GM18909 (cell line): ENCODE results near the gene SNTA1.
"Not testable (repeated sequence)": the region's sequence is repeated elsewhere in the genome, so short reads cannot be mapped to it uniquely, and the experiment has no call there.

ENCODE experiments used
- ATAC-seq: cut with Tn5 transposase; IDR thresholded peaks from one replicate; pipeline ENCODE4 v1.9.1; 2021; ENCODE audit warnings: mild to moderate bottlenecking; ENCODE audit not compliant: unreplicated experiment, poor library complexity

The SNTA1 gene

DNA sequence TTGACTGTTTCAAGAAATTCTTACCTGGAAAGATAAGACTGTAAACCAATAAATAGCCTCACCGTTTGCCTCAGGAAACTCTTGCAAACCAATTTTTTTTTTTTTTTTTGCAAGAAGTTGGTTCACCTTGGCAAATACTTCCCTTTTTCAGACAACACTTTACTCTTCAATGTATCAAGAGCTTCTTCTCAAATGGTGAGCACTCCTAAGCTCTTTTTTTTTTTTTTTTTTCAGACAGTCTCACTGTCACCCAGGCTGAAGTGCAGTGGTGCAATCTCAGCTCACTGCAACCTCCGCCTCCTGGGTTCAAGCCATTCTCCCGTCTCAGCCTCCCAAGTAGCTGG, 22.7 kb upstream of the SNTA1 start:
- no peak for ATAC-seq

DNA sequence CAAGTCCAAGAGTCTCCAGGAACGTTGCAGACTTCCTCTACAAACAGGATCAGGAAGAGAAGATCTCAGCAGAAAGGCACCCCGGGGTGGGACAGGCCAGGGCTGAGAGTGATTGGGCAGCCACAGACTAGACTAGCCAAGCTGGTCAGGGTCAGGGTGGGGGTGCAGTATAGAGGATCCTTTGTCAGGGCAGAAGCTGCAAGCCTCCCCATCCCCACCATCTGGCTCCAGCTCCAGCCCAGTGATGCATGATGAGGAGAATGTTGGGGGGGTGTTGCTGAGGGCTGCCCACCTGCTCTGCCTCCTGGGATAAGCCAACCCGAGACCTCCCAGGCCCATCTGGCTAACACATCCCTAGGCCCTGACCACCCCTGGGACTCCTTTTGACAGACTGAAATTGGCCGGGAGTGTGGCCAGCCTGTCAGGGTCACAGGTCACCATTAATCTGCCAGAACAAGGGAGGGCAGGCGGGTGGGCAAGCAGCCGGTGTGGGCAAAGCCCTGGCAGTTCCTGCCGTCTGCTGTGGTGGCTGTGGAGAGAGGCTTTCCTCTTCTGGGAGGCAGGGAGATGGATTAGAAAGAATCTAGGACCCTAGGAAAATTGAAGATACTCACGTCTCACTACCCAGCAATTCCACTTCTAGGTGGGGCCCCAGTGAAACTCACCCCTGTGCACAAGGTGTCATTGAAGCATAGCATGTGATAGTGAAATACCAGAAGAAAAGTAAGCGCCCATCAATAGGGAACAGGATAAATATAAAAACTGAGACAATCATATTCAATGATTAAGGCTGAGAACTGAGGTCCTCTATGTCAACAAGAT, 22.1 kb upstream of the SNTA1 start:
- no peak for ATAC-seq

DNA sequence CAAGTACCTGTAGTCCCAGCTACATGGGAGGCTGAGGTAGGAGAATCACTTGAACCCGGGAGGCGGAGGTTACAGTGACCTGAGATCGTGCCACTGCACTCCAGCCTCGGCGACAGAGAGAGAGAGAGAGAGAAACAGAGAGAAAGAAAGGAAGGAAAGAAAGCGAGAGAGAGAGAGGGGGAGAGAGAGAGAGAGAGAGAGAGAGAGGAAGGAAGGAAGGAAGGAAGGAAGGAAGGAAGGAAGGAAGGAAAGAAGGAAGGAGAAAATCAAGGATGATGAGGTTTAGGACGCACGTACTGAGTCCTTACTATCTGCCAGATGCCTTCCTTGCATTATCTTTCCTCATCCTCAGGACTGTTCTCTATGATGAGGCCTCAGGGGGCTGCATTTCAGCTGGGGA, 21.2 kb upstream of the SNTA1 start:
- ATAC-seq = not testable (repeated sequence)

DNA sequence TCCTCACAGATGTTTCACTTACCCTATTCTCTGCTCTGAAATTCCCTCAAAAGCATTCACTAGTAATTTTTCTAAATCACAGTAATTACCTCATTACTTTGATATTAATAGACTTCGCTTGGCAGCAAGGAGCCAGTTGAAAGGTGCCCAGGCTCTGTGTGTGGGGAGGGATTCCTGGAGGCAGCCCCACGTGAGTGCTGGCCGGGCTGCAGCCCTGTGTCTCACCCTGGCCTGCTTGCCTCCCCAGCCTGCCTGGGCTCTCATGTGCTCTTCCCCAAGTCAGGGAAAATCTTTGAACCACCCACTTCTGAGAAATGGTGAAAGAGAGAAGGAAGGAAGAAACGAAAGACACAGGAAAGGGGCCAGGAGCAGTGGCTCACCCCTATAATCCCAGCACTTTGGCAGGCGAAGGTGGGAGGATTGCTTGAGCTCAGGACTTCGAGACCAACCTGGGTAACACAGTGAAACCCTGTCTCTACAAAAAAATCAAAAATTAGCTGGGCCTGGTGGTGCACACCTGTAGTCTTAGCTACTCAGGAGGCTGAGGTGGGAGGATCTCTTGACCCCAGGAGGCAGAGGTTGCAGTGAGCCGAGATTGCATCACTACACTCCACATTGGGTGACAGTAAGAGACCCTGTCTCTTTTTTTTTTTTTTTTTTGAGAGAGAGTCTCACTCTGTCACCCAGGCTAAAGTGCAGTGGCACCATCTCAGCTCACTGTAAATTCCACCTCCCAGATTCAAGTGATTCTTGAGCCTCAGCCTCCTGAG, 20.0 kb upstream of the SNTA1 start:
- ATAC-seq = no peak

DNA sequence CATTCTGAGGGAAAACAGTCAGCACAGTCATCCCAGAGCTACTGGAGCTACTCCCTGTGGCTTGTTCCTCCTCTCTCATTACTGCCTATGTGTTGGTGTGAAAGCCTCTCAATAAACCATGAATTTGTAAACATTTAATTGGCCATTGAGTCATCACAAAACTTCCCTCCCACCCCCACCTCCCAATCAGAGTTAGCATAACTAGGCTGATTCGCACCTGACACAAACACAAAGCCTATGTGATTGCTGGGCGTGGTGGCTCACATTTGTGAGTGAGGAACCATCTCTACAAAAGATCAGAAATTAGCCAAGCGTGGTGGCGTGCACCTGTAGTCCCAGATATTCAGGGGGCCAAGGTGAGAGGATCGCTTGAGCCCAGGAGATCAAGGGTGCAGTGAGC, 17.1 kb upstream of the SNTA1 start:
- ATAC-seq = no peak

DNA sequence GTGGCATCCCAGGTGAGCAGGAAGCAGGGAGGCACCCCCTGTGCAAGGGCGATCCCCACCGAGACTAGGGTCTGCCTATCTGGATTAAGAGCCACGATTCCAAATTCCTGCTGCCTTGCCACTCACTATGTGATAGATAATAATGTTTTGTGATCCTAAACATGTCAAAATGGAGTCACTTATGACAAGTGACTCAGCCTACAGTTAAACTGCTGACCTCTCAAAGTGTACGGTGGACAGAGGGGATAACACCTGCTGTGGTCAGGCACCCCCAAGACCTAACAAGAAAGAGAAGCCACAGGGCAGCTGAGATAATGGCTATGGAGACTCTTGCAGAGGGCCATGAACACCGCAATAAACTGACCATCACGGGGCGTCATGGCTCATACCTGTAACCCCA, 16.0 kb upstream of the SNTA1 start:
- ATAC-seq = no peak

DNA sequence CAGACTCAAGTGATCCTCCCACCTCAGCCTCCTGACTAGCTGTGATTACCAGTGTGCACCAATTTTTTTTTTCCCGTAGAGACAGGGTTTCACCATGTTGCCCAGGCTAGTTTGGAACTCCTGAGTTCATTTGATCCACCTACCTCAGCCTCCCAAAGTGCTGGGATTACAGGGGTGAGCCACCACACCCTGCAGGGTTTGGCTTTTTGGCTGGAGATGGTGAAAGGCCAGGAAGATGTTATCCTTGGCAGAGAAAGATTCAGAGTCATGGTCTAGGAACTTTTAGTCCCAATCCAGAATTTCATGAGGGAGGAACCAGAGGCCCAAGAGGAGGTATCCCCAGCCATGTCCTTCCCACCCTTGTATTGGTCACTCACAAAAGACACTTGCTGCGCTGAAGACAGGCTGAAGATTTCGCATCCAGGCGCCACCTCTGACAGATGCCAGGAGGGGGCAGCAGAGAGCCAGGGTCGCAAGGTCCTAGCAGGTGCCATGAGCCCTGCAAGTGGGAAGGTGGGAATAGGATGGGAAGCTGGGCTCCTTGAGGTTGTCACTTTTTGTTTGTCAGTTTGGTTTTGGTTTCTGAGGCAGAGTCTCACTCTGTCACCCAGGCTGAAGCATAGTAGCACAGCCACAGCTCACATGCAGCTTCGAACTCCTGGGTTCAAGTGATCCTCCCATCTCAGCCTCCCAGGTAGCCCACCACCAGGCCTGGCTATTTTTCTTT, 13.5 kb upstream of the SNTA1 start:
- not testable (repeated sequence) for ATAC-seq

DNA sequence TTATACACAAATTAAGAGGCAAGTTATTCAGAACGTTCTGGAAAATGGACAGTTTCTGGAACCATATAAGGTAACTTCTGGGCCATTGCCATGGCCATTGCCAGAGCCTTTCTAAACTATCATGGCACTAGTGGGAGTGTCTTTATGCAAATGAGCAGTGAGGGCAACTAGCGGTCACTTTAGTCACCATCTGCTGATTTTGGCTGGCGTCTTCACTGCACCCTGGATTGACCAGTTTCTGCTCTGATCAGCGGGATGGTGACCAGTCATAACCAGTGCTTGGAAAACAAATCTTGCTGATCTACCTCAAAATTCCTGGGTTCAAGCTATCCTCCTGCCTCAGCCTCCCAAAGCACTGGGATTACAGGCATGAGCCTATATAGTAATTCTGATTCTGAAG, 7.3 kb upstream of the SNTA1 start:
- no peak for ATAC-seq

DNA sequence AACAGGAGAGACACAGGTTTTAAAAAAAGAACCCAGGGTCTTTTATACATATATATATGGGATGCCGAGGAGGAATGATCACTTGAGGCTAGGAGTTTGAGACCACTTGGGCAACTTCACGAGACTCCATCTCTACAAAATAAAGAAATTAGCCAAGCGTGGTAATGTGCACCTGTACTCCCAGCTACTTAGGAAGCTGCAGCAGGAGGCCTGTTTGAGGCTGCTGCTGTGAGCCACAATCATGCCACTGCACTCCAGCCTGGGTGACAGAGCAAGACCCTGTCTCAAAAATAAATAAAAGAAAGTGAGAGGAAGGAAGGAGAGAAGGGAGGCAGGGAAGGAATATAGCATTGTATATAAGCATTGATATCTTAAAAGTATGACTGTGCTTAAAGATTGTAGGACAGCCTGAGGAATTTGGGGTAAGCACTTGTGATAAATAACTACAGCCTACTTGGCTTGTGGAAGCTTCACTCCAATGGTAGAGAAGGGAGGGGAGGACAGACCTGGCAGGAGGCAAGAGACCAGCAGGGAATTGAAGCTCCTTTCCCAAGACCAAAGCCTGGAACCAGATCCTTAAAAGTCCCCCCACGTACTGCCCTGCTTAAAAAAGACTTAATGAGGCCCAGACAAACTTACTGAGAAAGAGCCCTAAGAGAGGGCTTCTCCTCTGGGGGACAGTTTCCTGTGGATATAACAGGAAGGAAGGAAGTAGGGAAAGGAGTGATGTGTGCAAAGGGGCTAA, 2.5 kb upstream of the SNTA1 start:
- ATAC-seq = no peak

DNA sequence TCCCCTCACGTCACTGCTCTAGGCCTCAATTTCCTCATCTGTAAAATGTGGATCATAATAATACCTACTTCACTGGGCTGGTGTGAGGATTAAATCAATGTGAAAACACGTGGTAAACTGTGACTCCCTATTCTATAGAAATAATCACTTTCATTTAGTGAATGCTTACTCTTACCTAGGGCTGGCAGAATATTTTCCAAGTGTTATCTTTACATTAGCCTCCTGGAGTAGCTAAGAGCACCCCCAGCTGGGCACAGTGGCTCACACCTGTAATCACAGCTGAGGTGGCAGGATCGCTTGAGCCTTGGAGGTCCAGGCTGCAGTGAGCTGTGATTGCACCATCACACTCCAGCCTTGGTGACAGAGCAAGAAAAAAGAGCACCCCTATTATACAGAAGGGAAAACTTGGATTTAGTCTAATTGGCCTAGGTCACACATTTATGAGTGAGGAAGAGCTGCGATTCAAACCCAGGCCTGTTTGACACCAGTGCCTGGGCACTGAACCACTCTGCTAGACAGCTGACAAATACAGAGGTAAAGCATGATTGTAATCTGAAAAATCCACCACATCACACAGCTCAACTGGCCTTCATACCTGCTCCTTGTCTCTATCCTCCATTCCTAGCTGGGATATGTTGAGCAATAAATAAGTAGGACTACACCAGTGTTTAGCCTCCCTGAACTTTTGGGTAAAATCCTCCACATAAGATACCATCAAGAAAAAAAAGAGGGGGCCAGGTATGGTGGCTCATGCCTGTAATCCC, 1.4 kb upstream of the SNTA1 start:
- ATAC-seq = no peak

DNA sequence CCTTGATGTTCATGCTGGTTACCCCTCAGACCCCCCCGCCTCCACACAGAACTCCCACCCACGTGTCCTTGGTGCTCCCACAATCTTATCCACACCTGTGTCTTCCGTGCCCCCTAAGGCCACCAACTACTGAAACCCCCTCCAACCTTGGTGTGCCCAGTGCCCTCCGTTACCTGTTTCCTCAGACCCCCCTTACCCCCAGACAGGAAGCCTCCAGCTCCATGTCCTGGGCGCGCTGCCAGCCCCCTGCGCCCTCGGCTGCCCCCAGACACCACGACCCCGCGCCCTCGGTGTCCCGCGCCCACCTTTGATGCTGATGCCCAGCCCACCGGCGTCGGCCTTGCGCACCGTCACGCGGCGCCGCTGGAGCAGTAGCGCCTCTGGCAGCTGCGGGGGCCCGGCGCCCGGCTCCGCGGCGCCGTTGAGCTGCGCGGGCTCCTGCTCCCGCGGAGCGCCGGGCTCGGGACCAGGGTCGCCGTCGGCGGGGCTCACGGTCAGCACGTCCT, 504 bp downstream of the SNTA1 start:
- peak; percentile 27 for ATAC-seq

DNA sequence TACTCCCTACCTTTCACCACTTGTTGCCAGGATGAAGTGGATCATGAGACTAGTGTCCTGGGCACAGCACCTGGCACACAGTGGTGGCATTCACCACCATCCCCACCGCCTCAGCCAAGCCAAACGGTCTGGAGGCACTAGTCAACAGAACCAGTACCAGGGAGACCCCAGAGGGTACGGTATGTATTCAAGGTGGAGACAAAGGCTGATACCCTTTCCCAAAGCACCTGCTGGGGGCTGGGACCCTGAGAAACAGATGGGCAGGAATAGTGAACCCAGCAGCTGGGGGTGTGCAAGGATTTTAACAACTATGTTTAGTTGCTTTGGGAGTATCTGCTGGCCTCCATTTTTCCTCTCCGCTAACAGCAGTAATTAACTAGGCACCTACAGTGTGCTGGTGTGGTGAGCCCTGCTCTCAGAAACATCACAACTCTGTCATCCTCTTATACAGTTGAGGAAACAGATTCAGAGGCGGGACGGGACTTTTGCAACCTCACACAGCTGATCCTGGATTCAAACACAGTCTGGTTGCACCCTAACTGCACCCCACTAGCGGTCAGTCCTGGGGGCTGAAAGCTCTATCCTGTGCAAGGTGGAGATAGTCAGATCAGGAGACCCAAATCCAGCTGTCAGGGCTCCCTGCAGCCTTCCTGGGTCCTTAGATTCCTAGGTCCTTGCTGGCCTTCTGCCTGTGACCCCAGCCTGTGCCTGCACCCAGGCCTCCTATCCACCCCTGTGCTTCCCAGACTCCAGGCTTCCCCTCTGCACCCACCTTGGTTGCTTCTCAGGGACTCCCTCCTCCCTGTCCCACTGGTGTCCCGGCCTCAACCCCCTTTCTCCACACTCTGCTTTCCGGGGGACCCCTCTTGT, 1.2 kb downstream of the SNTA1 start:
- no peak for ATAC-seq

DNA sequence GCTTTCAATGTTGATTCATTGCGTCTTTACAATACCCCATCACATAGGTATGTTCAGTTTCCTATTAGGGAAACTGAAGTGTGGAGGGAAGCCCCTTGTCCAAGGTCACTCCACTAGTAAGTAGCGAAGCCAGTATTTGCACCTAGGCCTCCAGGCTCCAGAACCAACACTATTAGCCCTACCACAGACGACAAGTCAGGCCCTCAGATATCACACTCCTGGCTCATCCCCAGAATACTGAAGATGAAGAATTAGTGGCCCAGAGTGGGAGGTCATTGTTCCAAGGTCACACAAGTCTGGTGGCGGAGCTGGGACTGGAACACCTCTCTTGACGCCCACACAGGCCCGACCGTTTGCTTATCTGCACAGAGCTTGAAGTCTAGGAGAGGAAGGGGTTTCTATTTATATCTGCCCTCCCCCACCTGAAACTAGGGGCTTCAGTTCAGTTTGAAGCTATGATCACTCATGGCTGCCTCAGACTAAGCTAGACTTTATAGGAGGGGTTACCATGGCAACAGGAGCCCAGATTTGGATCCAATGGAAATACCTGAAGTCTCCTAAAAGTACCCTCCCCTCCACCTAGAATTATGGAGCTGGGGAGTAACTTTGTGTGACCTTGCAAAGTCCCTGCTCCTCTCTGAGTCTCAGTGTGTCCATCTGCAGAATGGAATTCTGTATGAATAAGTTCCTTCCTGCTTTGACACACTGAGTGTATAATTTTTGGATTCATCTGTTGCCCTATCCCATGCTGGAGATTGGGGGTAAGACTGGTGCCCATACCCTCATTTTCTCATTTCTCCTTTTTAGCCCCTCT, 2.2 kb downstream of the SNTA1 start:
- ATAC-seq = no peak

DNA sequence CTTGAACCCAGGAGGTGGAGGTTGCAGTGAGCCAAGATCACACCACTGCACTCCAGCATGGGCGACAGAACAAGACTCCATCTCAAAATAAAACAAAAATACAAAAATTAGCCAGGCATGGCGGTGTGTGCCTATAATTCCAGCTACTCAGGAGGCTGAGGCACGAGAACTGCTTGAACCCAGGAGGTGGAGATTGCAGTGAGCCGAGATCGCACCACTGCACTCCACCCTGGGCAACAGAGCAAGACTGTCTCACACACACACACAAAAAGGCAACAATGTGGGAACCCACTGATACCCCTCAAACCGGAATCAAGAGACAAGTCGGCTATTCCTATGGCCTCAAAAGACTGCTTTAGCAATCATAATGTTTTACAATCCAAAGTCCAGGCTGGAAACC, 3.0 kb downstream of the SNTA1 start:
- not testable (repeated sequence) for ATAC-seq

DNA sequence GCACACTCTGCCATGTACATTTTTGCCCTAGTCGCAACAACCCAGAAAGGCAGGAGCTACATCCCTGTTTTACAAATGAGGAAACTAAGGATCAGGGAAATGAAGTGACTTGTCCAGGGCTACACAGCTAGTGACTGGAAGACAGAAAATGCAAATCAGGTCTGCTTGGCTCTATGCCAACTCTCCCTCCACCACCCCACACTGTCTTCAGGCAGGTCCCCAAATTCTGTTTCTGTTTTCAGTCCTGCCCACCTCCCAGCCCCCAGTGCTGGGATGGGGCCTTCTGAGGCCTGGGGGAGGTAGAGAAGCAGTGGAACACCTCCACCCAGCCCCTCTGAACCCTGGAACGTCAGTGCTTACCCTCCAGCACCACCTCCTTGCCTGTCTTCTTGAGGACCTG, 5.1 kb downstream of the SNTA1 start:
- ATAC-seq = no peak

DNA sequence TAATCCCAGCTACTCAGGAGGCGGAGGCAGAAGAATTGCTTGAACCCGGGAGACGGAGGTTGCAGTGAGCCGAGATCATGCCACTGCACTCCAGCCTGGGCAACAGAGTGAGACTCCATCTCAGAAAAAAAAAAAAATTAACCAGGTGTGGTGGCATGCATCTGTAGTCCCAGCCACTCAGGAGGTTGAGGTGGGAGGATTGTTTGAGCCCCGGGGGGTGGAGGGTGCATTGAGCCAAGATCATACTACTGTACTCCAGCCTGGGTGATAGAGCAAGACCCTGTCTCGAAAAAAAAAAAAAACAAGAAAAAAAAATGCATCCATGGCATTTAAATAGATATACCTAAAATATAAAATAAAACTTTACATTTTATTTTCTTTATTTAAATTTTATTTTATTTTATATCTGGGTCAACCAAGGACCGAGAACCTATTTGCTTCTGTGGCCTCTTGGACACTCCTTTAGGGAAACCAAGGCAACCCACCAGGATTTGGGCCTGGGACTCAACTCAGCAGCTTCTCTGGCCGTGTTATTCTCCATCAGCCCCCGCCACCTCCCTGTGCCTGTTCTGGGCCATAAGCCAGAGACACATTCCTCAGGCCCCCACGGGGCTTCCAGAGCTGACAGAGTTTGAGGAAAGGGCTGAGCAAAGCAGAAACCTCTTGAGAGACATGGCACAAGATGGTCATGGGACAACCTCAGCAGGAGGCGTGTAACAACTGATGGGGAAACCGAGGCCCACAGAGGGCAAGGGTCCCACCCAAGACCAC, 6.2 kb downstream of the SNTA1 start:
- no peak for ATAC-seq

DNA sequence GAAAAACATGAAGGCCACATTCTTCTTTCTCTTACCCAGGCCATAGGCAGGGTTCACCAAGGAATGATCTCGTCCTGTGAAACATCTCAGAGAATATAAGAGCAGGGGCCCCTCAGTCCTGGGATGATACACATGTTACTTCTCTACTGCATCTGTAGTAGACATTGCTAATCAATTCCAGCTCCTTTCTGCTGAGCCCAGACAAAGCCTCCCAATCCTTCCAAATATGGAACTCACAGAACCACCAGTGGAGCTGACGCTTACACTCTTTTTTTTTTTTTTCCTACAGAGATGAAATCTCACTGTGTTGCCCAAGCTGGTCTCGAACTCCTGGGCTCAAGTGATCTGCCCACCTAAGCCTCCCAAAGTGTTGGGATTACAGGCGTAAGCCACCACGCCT, 9.1 kb downstream of the SNTA1 start:
- no peak for ATAC-seq
